ENCODE data around the gene CYTH3.

CYTH3 gene

DNA sequence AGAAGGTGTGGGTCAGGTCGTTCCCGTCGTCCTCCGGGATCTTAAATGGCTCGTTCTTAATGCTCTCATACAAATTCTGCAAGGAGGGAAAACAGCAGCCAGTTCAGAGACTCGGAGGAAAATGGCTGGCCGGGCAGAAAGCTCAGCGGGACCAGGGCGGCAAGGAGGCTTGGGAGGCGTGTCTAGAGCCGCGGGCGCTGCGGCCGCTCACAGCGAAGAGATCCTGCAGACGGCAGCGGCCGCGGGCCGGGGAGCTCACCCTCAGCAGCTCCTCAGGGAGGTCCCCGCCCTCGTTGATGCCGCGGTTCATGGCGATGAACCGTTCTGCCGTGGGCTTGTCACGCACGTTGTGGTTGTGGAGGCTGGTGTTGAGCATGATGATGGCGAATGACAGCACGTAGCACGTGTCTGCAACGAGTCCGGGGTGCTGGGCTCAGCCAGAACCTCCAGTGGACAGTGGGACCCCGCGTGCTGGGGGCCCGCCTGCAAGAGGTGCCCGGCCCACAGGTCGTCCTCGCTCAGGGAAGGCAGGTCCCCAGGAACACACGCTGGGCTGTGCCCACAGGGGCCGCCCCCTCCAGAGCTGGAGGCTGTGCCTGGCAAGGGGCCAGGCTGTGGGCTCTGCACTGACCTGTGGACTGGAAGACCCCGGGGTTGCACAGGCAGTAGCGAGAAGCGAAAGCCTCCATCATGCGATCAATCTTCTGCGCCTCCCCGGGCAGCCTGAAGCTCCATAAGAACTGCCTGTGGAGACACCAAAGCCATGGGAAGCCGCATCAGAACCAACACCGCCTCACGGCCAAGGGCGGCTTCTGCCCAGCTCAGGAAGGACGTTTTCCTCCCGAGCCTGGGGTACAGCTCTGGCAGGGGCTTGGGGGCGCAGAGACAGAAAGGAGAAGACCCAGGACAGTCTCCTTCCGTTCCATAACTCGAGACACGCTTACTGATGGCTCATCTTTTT, 101.6 kb downstream of the CYTH3 start:
- no peak for DNase-seq (ENCODE audit: low read depth, low spot score)

DNA sequence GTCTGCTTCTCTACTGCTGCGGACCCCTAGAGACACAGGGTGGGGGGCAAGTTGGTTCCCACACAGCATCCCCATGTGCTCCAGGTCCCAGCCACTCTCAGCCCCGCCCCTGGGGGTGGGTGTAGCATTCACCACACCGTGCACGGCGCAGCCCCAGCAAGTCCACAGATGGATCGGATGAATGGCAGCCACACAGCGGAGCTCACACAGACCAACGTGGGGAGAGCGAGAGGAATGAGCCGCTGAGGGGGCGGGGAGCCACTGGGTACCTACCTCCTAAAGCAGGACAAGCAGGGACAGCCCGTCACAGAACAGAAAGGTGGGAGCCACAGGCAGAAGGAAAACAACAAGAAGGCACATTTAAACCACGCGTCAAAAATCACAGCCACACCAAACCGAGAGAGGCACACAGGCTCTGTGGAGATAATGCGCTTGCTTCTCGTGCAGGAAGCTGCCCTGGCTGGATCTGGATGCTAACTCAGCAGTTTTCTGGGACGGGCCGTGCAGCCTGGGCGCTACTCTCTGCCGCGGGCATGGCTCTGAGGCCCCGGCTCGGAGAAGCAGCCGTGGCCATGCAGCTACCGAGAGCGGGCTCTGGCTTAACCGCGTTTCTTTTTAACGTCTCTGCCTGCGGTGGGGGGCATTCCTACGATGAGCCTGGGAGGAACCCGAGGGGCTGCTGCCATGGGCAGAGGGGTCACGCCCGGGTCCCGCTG, 102.5 kb downstream of the CYTH3 start:
- no peak overlapping the region for H3K27ac ChIP-seq
- DNase-seq (ENCODE audit: low read depth, low spot score): no peak

More for the DNA sequence above, 101.6 kb downstream of the CYTH3 start:
- H3K27ac ChIP-seq: no peak overlapping the region

DNA sequence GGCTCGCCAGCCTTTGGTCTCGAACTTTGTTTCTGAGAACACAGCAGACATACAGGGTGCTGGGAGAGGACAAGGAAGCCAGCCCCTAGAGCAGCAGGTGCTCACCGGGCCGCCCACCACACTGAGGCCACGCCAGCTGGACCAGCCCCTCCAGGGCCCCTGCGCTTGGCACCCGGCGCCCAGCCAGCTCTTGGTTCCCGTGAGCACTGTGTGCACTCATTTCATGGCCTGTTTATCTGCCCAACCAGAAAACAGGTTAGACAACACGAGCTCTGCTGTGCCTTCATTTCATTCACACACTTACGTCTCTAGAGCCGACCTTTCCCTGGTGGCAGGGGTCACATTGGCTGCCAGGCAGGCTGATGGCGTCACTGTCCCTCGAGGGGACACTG, 104.0 kb downstream of the CYTH3 start:
- no peak for DNase-seq (ENCODE audit: low read depth, low spot score)
- H3K27ac ChIP-seq: no peak overlapping the region

GRCh38 chr7:6167587-6168476, 104.6 kb downstream of the CYTH3 start:
- no peak overlapping the region for H3K27ac ChIP-seq
- DNase-seq (ENCODE audit: low read depth, low spot score): no peak

GRCh38 chr7:6167004-6167551, 105.3 kb downstream of the CYTH3 start:
- H3K27ac ChIP-seq: no peak overlapping the region

DNA sequence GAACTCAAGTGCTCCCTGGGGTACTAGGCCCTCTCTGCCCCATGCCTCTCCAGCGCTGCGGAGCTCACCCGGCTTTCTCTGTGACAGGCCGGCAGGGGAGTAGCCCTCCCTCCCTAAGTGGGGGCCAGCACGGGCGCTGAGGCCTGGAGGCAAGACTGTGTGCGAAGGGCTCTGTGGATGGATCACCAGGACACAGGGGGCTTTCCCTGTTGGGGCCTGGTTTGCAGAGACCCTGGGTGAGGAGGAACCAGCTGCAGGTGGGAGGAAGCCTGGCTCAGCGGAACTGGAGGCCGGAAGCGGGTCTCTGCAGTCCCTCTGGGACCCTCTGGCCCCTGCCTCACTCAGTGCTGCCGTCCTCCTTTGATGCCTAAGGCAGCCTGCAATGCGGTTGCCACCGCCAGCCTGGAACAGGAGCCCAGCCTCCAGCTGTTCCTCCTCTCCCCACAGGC, 106.0 kb downstream of the CYTH3 start:
- H3K27ac ChIP-seq: no peak overlapping the region
- no peak for DNase-seq (ENCODE audit: low read depth, low spot score)

More at GRCh38 chr7:6167004-6167551, 105.3 kb downstream of the CYTH3 start:
- DNase-seq (ENCODE audit: low read depth, low spot score): no peak

DNA sequence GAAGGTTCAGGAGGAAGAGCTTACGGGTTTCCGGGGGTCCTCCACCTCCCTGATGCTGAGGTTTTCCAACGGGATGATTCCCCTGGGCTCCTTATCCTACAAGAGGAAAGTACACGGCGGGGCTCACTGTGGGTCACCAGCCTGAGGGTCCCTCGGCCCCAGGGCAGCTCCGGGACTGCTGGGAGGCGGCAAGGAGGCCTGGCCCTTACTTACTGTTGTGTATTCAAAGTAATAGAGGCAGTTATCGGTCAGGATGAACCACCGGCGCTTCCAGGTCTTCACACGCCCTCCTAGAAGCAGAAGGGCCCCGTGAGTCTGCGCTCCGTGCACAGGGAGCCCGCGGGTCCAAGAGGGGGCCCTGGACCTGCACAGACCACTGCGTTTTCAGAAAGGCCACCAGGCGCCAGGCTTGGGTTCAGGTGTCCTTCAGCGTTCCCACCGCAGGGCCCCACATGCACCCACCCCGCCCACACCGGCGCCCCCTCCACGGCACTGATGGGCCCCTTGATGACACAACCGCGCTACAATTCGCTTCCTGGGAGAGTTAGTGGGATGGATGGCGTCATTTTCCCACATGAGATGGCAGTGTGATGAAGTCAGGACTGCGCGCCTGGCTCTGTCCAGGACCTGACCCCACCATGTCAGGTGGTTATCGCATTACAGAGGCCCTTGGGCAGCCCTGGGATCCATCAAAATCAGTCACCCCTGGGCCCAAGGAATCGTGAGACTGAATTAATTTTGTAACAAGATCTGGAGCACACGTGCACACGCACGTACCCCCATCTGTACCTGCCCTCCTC, 106.7 kb downstream of the CYTH3 start:
- no peak for DNase-seq (ENCODE audit: low read depth, low spot score)
- no peak overlapping the region for H3K27ac ChIP-seq

DNA sequence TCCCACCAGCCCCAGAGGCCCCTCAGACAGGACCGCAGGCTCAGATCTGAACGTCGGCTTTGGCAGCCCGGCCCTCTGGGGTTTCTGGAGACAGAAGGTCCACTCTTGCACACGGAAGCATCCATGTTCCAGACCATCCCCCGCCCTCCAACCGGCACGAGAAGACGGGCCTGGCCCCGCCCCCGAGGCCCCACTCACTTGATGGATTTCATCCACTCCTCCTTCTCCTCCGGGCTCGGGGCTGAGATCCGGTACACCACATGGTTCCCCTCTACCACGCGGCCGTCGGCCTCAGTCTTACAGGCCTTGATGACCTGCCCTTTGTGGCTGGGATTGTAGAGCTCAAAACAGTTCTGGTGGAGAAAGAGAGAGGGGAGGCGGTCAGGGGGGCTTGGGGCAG, 107.3 kb downstream of the CYTH3 start:
- H3K27ac ChIP-seq: no peak overlapping the region
- no peak for DNase-seq (ENCODE audit: low read depth, low spot score)

GRCh38 chr7:6164491-6164890, 107.9 kb downstream of the CYTH3 start:
- DNase-seq (ENCODE audit: low read depth, low spot score): no peak
- H3K27ac ChIP-seq: no peak overlapping the region

- no peak for DNase-seq (ENCODE audit: low read depth, low spot score)
- no peak overlapping the region for H3K27ac ChIP-seq
These were observed 108.4 kb downstream of the CYTH3 start for GRCh38 chr7:6164010-6164409.

DNA sequence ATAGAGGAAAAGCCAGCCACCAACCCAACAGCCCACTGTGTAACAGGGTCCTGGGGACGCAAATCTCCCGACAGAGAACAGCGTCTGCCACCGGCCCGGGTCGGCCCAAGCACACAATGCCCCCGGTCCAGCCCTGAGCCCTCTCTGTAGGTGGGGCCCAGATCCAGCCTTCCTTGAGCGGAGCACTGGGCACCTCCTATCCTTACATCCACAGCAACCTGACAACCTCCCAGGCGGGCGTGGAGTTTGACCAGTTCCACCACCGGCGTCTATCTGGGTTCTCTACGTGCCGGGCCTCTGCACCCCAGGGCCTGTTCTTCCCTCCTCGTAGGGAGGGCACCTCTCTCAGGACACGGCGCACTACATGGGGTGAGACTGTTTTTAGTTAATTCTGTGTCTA, 109.0 kb downstream of the CYTH3 start:
- DNase-seq (ENCODE audit: low read depth, low spot score): no peak
- H3K27ac ChIP-seq: no peak overlapping the region

GRCh38 chr7:6162650-6163366, 109.6 kb downstream of the CYTH3 start:
- no peak for DNase-seq (ENCODE audit: low read depth, low spot score)

GRCh38 chr7:6162331-6162620, 110.1 kb downstream of the CYTH3 start:
- no peak for DNase-seq (ENCODE audit: low read depth, low spot score)
- no peak overlapping the region for H3K27ac ChIP-seq

More at GRCh38 chr7:6162650-6163366, 109.6 kb downstream of the CYTH3 start:
- no peak overlapping the region for H3K27ac ChIP-seq

DNA sequence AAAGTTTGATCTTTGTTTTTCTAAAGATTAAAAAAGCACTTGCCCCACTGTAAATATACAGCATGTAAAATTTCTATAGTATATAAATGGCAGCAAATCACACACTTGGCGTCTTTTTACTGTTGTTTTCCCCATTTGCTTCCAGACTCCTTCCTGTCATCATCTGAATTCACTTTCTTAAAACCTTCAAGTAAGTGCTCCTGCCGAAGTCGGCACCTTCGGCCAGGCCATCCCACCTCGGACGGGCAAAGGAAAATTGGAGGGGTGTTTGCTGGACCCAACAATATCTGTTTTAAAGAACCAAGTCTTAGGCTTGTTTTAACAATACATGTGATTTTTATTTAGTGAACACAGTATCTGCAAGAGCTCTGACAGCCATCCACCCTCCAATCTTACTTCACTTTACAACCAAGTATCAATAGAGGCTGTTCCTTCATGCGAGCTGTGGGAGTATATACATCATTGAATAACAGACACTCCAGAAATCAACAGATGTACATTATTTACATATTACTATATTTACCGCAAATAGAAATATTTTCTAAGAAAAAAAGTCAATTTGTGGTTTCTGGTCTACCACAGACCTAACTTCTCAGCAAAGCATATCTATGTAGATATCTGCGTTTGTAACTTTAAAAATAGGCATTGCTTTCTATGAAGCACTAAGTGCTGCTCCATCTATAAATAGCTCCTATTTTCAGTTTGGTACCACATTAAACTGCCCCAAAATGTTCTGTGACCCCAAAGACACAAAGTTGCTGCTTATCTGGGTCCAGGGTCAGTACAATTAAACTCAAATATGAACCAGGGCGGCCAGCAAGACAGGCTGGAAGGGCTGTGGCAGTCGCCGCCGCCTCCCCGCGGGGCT, 110.7 kb downstream of the CYTH3 start:
- no peak for DNase-seq (ENCODE audit: low read depth, low spot score)
- H3K27ac ChIP-seq: no peak overlapping the region

GRCh38 chr7:6160191-6160623, 112.2 kb downstream of the CYTH3 start:
- no peak for DNase-seq (ENCODE audit: low read depth, low spot score)

DNA sequence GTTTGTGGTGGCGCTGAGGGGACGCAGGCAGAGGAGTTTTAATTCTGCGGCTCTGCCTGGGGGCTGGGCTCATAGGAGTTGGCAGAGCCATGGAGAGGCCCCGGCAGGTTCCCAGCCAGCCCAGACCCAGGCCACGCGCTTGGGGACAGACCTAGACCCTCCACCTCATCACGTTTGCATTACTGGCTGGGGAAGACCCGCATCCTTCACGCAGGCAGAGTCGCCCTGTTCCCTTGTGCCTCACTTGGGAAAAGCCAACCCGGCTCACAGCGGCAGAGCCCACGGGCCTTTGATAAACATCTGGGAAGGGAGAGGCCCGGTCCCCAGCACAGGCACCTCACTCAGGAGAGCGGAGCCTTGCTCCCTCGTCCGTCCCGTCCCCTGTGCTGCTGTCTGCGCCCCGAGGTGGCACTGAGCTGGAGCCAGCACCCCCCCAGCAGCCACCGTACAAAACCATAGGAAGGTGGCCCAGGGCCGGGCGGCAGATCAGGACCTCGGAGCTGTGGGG, 112.8 kb downstream of the CYTH3 start:
- H3K27ac ChIP-seq: no peak overlapping the region
- no peak for DNase-seq (ENCODE audit: low read depth, low spot score)

More at GRCh38 chr7:6160191-6160623, 112.2 kb downstream of the CYTH3 start:
- no peak overlapping the region for H3K27ac ChIP-seq

DNA sequence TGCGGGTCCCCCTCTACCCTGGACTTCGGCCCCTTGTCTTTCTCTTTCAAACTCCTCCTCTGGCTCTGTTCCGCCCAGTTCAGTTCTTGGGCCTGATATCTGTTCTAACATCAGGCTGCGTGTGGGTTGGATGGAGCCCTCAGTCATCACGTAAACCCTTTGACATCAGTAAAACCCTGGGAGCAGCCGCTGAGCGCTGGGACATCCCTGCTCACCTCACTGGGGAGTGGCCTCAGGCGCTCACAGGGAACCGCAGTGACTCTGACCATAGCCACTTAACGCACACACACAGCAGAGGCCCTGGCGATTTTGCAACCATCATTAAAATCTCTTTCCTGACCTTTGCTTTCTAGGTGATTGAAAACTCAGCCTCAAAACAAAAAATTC, 113.3 kb downstream of the CYTH3 start:
- H3K27ac ChIP-seq: no peak overlapping the region
- no peak for DNase-seq (ENCODE audit: low read depth, low spot score)
